ENCODE data around the gene BCL2L12.
"Not testable (repeated sequence)": the region's sequence is repeated elsewhere in the genome, so short reads cannot be mapped to it uniquely, and the experiment has no call there.

Gene BCL2L12, protein sequence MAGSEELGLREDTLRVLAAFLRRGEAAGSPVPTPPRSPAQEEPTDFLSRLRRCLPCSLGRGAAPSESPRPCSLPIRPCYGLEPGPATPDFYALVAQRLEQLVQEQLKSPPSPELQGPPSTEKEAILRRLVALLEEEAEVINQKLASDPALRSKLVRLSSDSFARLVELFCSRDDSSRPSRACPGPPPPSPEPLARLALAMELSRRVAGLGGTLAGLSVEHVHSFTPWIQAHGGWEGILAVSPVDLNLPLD

DNA sequence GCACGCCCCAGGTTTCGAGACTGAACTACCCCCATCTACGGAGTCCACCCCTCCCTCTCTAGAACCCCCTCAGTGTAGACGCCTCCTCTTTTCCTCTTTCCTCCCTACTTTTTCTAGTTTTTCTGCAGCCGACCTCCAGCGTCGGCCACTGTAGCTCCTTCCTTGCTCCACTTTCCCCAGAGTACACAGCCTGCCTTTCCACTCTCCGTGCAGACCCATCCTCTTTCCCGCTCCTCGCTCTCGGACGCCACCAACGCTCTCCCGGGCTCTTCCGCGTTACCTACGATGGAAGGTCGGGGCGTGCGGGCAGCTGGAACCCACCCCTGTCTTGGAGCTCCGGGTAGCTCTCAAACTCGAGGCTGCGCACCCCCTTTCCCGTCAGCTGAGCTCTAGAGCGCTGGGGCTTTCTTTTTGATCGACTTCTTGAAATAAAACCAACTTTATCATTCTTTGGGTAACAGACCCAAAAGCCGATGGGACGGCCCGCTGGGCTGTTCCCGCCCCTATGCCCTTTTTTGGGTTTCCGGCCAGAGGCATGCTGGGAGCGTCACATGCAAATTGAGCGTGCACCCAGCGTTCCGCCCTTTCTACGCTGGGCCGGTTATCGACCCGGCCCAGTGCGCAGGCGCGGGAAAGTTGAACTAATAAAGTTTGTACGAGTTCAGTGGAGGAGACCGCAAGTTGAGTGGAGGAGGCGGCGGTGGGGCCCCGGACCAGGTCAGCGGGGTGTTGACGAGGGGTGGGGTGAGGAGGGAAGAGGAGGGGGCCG, at the start of gene BCL2L12, which contains the start of gene IRF3:
Gene BCL2L12 (plus strand): TSS at position 583 of the 769 bp plus-strand sequence. CDS start 760 bp downstream, outside the sequence.
Gene IRF3 (minus strand): TSS at position 507 of the 769 bp plus-strand sequence. CDS start 1,019 bp downstream, outside the sequence.
- DNase-seq, result peak; percentile 99

DNA sequence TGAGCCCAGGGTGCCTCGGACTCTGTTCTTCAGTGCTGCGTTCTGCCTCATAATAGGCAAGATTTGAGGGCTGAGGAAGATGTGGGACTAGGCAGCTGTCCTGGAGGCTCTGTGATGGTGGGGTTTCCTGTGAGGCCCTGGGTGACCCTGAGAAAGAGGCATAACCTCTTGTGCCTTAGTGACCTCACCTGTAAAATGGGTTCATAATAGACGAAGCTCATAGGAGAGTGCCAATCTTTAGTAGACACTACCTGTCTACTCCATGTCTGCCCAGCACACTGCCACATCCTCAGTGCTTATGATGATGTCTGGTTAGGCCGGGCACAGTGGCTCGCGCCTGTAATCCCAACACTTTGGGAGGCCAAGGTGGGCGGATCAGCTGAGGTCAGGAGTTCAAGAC, 49.2 kb upstream of the BCL2L12 start:
- DNase-seq, result no peak

DNA sequence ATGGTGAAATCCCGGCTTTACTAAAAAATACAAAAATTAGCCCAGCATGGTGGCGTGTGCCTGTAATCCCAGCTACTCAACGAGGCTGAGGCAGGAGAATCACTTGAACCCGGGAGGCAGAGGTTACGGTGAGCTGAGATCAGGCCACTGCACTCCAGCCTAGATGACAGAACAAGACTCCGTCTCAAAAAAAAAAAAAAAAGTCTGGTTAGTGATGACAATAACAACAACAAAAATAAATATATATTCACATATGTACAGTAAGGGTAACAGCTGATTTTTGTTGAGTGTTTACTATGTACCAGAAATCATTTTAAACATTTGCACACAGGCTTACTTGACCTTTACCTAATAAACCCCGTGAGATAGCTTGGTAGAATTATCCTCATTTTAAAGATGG, 48.8 kb upstream of the BCL2L12 start:
- DNase-seq, result no peak

DNA sequence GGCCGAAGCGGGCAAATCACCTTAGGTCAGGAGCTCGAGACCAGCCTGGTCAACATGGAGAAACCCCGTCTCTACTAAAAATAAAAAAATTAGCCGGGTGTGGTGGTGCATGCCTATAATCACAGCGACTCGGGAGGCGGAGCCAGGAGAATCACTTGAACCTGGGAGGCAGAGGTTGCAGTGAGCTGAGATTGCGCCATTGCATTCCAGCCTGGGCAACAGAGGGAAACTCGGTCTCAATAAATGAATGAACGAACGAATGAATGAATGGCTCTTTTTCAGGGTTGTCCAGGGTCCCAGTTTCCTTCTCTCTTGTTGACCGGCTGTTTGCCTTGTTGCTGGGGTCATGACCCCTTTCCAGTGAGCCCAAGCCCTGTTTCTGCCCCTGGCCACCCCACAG, 47.9 kb upstream of the BCL2L12 start:
- not testable (repeated sequence) for DNase-seq

DNA sequence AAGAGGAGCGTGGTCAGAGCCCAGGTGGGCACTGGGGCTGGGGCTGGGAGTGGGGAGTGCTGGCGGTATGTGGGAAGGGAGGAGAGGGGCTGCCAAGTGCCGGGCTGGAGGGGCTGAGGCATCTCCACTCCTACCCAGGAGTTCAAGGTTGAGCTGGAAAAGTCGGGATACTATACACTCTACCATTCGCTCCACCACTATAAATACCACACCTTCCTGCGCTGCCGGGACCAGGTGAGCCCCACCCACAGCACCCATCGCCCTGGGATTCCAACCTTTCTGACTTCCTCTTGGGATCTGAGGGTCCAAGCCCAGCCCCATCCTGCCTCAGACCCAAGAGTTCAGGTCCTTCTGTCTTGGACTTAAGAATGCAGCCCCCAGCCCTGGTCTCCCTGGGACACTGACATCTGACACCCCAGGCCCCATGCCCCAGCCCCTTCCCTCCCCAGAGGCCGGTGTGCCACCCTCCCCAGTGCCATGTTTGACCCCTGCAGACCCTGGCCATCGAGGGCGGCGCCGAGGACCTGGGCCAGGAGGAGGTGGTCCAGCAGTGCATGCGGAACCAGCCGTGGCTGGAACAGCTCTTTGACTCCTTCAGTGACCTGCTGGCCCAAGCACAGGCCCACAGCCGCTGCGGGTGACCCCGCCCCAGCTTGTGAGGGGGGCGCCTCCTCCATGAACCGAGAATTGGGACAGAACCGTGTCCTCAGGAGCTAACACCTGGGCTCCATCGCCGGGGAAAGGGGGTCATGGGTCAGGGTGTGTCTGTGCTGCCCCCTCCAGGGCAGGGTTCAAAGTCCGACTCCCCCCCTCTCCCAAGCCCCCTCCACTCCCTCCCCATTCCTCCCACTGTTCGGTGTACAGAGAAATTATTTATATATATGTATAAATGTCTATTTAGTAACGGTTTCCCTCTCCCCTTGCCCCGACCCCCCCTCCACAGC, 40.5 kb upstream of the BCL2L12 start:
- no peak for DNase-seq

DNA sequence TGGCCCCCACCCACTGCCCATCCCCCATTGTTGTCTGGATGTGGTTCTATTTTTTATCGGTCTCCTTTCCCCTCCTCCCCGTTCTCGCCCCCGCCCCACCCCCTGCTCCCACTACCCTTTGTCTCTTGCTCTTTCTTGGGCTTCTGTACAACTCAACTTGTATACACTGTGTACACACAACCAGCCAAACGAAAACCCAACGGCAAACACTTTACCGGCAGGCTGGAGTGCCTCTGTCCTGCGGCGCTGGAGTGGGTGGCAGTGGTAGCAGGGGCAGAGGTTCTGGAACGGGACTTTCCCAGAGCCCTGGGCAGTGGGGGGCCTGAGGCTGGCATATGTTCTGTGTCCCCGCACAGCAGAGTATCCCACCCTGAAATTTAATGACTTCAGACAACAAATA, 39.5 kb upstream of the BCL2L12 start:
- no peak for DNase-seq

DNA sequence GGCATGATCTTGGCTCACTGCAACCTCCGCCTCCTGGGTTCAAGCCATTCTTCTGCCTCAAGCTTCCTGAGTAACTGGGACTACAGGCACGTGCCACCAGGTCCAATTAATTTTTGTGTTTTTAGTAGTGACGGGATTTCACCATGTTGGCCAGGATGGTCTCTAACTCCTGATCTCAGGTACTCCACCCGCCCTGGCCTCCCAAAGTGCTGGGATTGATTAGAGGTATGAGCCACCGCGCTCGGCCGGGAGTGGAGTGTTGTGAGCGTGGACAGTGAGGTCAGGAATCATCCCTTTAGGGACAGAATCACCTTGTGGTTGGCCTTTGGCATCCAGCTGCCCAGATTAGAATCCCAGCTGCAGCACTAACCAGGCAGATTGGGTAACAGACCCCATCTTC, 36.1 kb upstream of the BCL2L12 start:
- no peak for DNase-seq

DNA sequence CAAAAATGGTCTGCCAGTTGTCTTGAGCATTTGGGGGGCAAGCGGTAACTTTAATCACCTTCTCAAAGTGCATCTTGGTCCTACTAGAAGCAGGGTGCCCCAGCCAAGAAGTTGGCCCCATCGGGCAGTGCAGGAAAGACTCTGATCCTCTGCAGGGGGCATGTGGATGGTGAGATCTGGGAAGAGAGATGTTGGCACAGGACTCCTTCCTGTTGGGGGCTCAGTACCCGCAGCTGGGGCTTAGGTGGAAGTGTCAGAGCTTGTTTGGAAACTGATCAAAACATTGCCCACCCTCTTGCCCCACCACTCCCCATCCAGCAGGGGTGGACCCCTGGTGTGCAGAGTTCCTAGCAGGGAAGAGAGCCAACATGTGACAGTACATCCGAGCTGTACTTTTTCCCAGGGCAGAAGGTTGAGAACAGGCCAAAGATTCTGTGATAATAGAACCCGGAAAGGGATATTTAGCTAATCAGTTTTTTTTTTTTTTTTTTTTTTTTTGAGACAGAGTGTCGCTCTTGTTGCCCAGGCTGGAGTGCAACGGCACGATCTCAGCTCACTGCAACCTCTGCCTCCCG, 34.6 kb upstream of the BCL2L12 start:
- no peak for DNase-seq

DNA sequence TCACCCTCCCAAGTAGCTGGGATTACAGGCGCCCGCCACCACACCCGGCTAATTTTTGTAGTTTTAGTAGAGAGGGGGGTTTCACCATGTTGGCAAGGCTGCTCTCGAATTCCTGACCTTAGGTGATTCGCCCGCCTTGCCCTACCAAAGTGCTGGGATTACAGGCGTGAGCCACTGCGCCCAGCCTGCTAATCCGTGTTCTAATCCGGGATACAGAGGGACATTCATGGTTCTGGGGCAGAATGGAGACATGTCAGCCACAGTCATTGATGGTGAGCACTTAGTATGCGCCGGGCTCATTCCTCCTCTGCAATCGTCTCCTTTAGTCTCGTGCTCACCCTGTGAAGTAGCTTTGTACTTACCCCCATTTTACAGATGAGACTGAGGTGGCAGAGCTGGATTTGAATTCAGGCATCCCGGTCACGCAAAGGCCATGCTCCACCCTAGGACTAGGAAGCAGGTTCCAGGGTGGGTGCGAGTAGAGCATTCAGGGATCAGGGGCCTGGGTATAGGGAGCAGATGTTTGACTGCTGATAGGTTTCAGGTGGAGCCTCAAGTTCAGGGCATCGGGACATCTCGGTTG, 34.0 kb upstream of the BCL2L12 start:
- DNase-seq, result no peak

DNA sequence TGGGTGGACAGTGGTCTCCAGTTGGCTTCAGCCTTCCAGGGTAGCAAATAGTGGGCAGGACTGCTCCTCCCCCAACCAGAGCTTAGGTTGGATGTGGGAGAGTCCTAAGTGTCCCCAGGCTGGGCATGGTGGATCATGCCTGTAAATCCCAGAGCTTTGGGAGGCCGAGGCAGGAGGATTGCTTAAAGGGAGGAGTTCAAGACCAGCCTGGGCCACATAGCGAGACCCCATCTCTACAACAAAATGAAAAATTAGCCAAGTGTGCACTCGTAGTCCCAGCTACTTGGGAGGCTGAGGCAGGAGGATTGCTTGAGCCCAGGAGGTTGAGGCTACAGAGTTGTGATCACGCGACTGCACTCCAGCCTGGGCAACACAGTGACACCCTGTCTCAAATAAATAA, 33.2 kb upstream of the BCL2L12 start:
- no peak for DNase-seq

DNA sequence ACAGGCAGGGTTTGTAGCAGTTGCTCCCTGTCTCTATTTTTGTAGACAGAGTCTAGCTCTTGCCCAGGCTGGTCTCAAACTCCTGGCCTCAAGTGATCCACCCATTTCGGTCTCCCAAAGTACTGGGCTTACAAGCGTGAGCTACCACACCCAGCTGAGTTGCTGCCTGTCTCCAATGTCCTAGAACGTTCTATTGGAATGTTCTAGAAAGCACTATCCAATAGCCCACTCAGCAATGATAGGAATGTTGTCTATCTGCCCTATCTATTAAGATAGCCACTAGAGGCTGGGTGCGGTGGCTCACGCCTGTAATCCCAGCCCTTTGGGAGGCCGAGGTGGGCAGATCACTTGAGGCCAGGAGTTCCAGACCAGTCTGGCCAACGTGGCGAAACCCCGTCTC, 32.5 kb upstream of the BCL2L12 start:
- DNase-seq, result not testable (repeated sequence)

DNA sequence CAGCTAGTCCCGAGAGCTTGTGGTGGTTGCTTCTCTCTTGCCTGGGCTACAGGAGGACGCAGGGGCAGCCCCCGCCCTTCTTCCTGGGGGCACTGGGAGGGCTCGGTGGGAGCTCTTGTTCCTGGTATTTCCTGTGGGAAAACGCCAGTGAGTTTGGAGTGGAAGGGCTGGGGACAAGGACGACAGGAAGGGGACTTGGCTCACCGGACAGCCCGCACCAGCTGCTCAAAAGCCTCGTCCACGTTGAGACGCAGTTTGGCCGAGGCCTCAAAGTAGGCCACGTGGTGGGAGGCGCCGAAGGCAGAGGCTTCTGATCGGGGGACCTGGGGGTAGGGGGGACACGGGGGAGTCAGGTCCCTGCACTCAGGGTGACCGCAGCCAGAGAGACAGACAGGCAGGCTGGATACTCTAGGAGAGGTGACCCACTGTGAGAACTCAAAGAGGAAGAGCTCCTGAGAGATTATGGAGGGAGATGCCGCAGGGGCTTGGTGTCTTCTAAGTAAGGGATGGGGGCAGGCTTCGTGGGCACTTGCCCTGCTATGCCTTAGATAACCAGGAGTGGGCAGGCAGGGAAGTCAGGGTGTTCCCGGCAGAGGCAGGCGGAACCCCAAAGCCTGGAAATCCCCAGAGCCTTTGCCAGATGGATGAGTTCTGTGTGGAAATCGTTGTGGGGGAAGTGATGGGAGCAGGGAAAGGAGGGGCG, 30.1 kb upstream of the BCL2L12 start:
- no peak for DNase-seq

DNA sequence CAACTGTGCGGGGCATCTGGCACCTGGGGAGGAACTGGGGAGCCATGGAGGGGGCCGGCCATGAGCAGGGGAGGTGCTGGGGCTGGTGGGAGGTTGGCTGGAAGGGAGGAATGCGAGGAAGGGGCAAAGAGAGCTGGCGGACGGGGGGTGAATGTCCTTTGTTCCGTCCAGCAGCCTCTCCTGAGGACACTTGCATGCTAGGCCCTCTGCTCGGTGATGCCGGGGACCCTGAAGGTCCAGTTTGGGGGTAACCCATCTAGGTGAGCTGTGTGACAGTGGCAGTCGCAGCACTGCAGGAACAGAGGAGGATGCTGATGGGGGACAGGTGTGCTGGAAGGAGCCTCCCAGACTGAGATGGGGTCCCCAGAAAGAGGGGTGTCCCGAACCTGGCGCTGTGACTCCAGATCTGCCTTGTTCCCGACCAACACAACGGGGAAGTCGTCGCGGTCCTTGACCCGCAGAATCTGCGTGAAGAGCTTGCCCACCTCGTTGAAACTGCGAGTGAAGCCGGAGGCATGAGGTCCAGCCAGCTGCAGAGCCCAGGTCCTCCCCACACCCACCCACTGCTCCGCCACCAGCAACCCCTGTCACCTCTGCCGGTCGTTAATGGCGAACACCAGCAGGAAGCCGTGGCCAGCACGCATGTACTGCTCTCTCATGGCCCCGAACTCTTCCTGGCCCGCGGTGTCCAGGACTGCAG, 29.4 kb upstream of the BCL2L12 start:
- DNase-seq, result no peak

DNA sequence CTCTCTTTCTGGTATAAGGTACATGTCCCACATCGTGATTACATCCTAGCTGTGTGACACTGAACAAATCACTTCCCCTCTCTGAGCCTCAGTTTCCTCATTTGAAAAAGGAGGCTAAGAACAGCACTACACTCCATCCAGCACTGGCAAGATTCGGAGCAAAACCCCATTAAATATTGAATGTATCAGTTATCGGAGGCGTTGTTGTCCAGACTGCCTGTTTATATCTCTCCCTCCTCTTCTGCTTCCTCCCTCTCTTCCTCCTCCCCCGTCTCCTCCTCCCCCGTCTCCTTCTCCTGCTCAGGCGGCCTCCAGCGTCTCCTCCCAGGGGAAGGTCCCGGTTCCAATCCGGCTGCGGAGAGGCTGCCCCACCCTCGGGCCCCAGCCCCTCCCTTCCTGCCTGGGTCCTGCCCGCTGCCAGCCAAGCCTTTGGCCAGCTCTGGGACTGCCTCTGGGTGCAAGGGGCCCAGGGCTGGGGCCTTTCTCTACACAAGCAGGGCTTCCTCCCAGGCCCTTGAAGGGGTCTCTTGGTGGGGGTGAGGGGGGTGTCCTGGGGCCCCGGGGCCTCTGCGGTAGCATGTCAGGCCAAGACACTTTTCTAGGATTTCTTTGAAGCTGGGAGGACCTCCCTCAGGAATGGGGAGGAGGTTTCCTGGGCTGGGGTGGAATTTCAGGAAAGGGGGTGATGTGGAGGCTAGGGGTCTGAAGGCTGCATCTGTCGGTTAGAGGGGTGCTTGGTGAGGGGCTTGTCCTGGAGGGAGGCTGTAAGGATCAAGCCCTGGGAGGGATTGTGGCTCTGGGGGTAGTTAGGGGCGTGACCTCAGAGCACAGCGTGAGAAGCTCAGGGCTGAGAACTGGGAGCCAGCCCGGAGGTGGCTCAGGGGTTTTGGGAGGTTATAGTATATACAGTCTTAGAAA, 27.7 kb upstream of the BCL2L12 start:
- no peak for DNase-seq

DNA sequence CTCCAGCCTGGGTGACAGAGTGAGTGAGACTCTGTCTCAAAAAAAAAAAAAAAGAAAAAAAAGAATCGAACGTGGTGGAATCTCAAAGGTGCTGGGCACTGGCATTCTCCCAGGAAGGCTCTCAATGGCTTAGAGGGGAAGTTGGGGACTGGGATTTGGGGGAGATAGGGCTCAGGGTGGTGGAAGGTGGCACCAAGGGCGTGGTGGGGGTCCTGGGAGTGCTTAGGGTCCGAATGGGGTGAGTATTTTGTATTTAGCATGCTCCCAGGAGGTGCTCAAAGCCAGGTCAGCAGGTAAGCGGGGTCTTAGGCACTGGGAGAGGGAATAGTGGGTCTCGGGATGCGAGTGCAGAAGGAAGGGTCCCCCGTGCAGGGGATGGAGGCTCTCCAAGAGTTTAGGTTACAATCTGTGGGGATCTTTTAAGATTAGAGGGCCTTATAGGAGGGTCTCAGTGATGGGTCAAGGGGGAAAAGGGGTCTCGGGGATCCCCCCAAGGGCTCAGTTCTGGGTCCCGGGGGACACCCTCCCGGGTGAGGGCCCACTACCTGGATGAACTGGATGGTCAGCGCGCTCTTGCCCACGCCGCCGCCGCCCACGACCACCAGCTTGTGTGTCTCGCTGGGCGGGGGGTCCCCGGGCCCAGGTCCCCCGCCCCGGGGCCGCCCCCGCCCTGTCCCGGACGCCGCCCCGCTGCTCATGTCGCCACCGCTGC, 26.2 kb upstream of the BCL2L12 start:
- DNase-seq, result no peak

DNA sequence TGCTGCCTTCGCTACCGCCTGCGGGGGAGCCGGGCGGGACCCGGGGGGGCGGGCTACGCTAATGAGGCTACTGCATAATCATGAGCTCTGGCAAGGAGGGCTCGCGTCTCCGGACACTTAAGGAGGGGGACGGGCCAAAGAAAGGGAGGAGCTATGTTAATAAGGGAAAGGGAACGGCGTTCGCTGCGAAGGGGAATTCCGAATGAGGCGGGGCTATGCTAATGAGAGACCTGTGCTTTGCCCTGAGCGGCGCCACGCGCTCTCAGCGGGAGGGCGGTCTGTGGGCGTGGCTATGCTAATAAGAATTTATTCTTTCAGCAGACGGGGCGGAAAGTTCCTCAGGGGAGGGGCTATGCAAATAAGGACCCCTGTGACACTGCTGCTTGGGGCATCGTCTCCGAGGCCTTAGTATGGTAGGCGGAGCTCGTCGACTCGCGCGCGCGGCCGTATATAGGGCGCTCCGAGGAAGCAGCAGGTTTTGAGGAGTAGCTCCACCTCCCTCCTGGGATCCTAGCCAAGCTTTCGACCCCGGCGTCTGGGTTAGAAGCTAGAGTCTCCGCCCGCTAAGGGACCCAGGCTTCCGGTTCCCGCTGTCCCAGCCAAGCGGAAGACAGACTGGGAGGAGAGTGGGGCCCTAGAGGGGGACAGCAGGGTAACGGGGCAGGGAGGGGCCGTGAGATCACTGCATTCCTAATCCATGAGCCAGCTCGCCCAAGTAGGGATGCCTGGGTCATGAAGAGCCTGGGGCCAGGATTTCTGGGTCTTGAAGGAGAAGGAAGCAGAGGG, 25.4 kb upstream of the BCL2L12 start, which contains the start of gene RRAS:
Gene RRAS (minus strand): TSS at position 31 of the 786 bp plus-strand sequence. CDS start 45 bp downstream, outside the sequence.
- DNase-seq, result peak; percentile 100

DNA sequence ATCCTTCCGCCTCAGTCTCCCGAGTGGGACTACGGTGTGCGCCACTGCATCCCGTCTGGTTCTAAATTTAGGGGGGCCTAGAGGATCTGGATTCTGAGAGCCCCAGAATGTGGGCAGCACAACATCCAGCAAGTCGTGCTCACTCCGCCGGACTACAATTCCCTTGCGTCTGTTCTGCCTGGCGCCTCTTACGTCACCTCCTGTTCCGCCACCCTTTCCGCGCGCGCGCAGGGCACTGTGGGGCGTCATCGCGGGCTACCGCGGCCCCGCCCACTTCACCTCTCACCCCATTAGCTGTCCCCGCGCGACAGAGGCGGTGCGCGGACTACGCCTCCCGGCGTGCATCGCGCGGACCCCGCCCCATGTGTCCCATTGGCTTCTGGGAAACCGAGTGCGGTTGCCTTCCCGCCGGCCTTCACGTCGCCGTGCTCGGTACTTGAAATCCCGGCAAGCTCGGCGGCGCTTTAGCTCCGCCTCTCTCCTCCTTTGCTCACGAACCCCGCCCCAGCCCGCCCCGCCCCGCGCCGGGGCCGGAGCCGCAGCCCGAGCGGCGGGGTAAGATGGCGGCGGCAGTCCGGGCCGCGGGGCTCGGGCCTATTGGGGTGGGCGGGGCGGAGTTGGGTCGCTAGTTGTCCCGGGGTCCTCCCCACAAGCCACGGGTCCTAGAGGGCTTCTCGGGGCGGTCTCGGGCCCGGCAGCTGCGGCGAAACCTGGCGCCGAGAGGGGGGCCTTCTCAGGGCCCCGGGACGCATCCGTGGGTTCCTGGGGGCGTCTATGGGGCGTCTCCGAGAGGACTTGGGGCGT, 23.8 kb upstream of the BCL2L12 start, which contains the start of gene SCAF1:
Gene SCAF1 (plus strand): TSS at position 522 of the 804 bp plus-strand sequence. CDS start 2,818 bp downstream, outside the sequence.
- DNase-seq, result peak; percentile 99
